Measurements from ENCODE around the gene LCTL.

DNA sequence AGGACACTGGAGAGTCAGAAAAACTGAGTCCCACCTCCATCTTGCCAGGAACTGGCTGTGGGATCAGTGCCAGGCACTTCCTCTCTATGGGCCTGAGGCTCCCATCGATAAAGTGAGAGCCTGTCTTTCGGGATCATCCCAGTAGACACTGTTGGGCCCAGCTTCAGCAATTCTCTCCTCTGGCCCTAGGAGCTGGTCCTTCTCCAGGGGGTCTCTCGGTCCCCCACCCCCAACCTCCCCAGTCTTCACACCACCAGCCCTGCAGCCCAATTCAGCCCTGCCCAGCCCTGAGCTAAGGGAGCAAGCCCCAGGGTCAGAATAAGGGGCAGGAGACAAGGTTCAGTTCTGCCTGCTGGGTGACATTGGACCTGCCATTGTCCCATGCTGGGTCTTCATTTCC lies 4.5 kb upstream of the LCTL start:
- TF ChIP-seq CTCF (conservative IDR thresholded peaks at IDR 0.05 in 1 of 2, IDR thresholded peaks at IDR 0.05 in 1 of 2; ENCODE audit: low read depth in 1 of 2, low read length in 2 of 2) = no peak
- TF ChIP-seq EZH2 (IDR thresholded peaks at IDR 0.05; ENCODE audit: low read length, missing control alignments) = no peak

All from fibroblast of lung (primary cell).